ENCODE measurements around the gene KRTAP19-1. TPM values are rescaled to one million over a fixed set of nuclear protein-coding genes. Genes with fewer than 3 reads are reported as not detected.
"Not testable (repeated sequence)": the region's sequence is repeated elsewhere in the genome, so short reads cannot be mapped to it uniquely, and the experiment has no call there.

The KRTAP19-1 gene
- not detected for total RNA-seq (ENCODE audit: insufficient read depth, low replicate concordance)

DNA sequence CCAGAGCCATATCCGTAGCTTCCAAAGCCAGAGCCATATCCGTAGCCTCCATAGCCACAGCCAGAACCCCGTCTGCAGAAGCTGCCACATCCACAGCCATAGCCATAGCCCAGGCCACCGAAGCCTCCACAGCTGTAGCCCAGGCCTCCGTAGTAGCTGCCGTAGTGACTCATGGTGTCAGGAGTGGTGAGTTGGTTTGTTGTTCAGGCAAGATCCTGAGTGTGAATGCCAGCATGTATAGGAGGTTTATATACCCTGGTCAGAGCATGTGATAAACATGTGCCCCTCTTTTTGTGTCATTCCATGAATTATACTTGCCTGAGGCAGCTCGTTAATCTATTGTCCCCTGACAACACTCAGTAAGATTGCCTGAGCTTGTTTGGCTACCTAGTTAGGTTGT is at the start of gene KRTAP19-1:
Gene KRTAP19-1, minus strand, starts transcription at position 223 of the 400 bp plus-strand sequence. Its CDS starts 50 bp downstream, at position 173.
- no peak for DNase-seq (ENCODE audit: low spot score)

- DNase-seq (ENCODE audit: low spot score) = no peak
Observed at GRCh38 chr21:30518876-30519275, 38.7 kb upstream of the KRTAP19-1 start.

- no peak for DNase-seq (ENCODE audit: low spot score)
Observed at GRCh38 chr21:30515681-30516080, 35.5 kb upstream of the KRTAP19-1 start.

DNA sequence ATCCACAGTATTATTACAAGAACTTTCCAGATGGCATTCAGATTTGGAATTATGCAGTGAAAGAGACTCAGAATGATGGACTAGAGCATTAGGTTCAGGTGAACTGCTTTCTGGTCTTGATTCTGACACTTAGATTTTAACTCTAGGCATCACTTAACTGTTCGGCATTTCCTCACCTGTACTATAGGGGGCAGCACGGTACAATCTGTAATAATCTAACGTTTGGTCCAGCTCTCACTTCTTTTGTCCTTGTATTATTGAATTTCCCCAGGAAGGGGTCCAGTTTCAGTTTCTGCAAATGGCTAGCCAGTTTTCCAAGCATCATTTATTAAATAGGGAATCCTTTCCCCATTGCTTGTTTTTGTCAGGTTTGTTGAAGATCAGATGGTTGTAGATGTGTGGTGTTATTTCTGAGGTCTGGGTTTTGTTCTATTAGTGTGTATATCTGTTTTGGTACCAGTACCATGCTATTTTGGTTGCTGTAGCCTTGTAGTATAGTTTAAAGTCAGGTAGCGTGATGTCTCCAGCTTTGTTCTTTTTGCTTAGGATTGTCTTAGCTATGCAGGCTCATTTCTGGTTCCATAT is 25.5 kb upstream of the KRTAP19-1 start:
- not testable (repeated sequence) for DNase-seq (ENCODE audit: low spot score)

GRCh38 chr21:30502041-30502440 is 21.9 kb upstream of the KRTAP19-1 start, which contains the start of gene KRTAP19-5:
Gene KRTAP19-5 (minus strand): TSS chr21:30502141. CDS start chr21:30502090, 51 bp downstream.
- DNase-seq (ENCODE audit: low spot score) = no peak

DNA sequence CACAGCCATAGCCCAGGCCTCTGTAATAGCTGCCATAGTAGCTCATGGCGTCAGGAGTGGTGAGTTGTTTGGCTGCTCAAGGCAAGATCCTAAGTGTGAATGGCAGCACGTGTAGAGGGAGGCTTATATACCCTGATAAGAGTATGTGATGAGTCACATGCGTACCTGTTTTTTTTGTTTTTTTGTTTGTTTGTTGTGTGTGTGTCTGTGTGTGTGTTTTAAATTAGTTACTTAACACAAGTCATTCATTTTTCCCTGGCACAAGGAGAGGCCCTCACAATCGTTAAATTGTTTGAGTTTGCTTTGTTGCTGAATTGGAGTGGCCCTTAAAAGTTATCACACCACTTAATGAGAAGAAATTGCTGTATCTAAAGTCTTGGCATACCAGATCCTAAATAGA is 16.9 kb upstream of the KRTAP19-1 start, which contains the start of gene KRTAP19-4:
Gene KRTAP19-4, minus strand, starts transcription at position 101 of the 400 bp plus-strand sequence. Its CDS starts 55 bp downstream, at position 46.
- no peak for DNase-seq (ENCODE audit: low spot score)

- peak; percentile 12 for DNase-seq (ENCODE audit: low spot score)
Observed at GRCh38 chr21:30491963-30492428, 11.8 kb upstream of the KRTAP19-1 start, which contains the start of gene KRTAP19-3. Gene KRTAP19-3 (minus strand): TSS chr21:30492013. CDS start chr21:30491957, 56 bp downstream.

GRCh38 chr21:30487336-30487735 is 7.2 kb upstream of the KRTAP19-1 start, which contains the start of gene KRTAP19-2:
Gene KRTAP19-2 (minus strand): TSS chr21:30487436. CDS start chr21:30487348, 88 bp downstream.
- no peak for DNase-seq (ENCODE audit: low spot score)

DNA sequence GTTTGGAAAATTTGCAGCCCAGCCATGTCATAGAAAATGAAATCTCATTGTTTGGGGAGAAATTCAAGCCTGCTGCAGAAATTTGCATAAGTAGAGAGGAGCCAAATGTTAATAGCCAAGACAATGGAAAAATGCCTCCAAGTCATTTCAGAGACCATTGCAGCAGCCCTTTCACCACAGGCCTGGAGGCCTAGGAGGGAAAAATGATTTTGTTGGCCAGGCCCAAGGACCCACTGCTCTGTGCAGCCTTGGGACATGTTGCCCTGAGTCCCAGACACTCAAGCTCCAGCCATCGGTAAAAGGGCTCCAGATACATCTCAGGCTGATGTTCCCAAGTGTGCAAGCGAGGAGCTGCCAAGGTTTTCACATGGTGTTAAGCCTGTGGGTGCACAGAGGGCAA is 6.0 kb upstream of the KRTAP19-1 start:
- no peak for DNase-seq (ENCODE audit: low spot score)

DNA sequence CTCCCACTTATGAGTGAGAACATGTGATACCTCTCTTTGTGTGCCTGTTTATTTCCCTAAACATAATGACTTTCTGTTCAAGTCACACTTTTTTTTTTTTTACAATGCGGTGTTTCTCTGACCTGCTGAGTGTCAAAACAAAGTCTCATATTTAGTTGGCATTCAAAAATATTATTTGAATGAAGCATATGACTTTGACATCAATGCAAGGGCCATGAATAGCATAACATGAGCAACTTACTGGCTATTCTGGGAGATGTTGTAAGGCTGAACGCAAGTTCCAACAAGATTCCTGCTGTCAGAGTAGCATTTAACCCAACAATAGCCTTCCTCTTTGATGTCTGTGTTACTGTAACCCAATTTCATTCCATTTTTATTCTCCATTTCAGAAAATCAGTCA is 2.0 kb upstream of the KRTAP19-1 start:
- peak; percentile 29 for DNase-seq (ENCODE audit: low spot score)

- no peak for DNase-seq (ENCODE audit: low spot score)
Observed at GRCh38 chr21:30479259-30479658, 908 bp downstream of the KRTAP19-1 start.

DNA sequence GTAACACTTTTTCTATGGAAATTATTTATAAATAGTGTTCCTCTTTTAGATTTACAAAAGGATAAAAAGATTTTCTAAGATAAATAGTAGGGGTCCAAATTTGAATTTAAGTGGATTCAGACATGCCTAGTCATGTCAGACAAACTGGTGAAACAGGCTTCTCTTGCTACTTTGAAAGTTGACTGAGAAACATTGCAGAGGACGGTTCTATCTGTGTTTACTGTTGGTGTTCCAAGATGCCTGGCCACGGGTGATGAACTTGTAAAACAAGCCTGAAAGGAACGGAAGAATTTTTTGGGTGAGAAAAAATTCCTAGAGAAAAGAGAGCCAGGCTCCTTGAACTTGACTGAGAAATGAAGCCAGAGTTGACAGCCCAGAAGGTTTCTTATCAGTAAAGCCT is 2.2 kb downstream of the KRTAP19-1 start:
- peak; percentile 53 for DNase-seq (ENCODE audit: low spot score)

DNA sequence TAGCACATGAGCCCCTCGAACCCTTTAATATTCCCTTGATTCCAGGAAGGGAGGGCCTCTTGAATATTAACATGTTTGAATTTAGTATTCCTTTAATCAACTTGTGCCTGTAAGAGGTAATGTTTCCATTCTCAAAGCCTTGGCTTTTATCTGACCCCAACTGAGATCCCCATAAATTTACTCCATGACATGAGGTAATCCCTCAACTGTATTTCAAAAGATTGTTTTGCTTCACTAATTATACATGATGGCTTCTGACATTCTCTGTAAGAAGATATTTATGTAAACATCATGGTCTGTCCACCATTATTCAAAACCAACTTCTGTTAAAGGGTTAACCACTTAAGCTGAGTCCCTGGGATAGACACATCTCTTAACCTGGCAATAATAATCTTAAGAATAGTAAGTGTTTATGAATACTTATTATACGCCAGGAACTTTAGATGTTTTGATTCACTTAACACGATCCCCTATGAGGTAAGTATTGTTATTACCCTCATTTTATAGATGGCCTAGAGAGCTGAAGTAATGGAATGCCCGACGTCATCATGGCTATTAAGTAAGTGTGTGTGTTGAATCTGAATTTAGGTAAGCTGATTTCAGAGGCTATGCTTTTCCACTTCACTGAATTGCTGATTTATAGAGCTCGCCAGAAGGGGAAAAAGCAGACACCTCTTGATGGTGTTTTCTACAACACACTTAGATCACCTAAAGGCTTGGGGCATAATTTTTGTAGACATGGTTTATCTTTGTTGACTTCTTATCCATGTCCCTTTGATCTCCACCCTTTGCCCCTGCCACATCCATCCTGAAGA is 11.1 kb downstream of the KRTAP19-1 start:
- no peak for DNase-seq (ENCODE audit: low spot score)

GRCh38 chr21:30463713-30464112 is 16.5 kb downstream of the KRTAP19-1 start:
- DNase-seq (ENCODE audit: low spot score) = no peak

- no peak for DNase-seq (ENCODE audit: low spot score)
Observed at GRCh38 chr21:30448514-30448913, 31.7 kb downstream of the KRTAP19-1 start.

DNA sequence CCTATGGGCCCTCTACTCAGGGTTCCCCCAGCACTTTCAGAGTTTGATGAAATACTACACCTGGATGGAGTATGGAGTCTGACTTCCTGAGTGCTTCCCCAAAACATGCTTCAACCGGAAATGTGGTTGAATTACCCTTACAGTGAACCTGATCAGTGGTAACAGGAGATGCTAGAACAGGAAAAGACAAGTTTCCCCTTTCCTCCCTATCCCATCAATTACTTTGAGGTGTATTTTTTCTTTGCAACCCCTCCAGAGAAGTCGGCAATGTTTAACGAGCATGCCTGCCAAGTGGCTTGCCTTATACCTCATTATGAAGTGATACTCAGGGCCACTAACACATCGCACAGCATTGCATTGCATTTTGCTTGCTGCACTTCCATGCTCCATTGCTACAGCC is 33.1 kb downstream of the KRTAP19-1 start:
- no peak for DNase-seq (ENCODE audit: low spot score)

GRCh38 chr21:30444204-30444603 is 36.0 kb downstream of the KRTAP19-1 start:
- DNase-seq (ENCODE audit: low spot score) = no peak

DNA sequence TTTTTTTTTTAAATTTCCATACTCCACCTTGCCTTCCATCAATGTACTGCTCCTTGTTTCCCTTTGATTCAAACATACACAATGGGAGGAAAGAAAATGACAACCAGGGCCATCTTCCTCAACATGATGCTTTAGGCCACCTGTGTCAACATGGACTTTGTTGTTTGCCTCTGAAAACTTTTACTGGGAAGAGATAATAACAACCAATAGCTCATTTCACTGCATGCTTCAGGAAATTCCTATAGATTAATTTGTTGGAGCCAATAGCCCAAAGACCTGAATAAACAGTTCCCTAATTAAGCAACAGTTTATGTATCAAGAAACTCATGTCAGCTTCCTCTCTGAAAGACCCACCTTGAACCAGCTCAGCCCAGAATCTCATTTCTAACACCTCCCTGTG is 36.9 kb downstream of the KRTAP19-1 start:
- DNase-seq (ENCODE audit: low spot score) = no peak

GRCh38 chr21:30439975-30440374 is 40.2 kb downstream of the KRTAP19-1 start, which contains the start of gene KRTAP15-1:
Gene KRTAP15-1 (plus strand): TSS chr21:30440275. CDS start chr21:30440328, 53 bp downstream.
- no peak for DNase-seq (ENCODE audit: low spot score)

GRCh38 chr21:30437010-30437565 is 43.1 kb downstream of the KRTAP19-1 start:
- no peak for DNase-seq (ENCODE audit: low spot score)

DNA sequence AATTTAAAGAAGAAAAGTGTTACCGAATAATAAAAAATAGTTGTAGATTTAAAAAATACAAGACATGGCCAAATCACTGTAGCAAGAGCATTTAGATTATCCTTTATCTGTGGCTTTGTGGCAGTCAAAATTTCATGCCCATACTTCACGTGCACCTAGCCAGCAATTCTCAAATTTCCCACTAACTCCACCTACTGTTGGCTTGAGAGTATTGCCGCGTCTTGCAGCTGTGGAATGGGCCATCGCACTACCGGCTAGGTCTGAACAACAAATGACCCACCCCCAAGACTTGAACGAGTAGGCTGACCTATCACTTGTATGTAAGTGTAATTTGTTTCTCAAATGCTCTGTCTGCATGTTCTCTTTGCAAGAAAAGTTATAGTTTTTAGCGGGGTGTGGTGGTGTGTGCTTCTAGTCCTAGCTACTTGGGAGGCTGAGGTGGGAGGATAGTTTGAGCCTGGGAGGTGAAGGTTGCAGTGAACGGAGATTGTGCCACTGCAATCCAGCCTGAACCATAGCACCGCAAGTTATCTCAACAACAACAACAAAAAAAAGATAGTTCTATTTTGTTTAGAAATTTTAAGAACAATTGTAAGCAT is 46.0 kb downstream of the KRTAP19-1 start:
- peak; percentile 15 for DNase-seq (ENCODE audit: low spot score)
